Endothelial cell (in vitro differentiated cells): Measurements from ENCODE around the gene ART5. TPM values are rescaled to one million over a fixed set of nuclear protein-coding genes. Genes with fewer than 3 reads are reported as not detected.

Source experiments
- total RNA-seq: library from RNA; stranded (reverse); fragmentation: NEBNext Ultra II Directional; extraction: Animal tissue kit (Norgen Biotek cat#: 25700); gene quantifications from one replicate; pipeline ENCODE4 v1.2.1, GENCODE V29; 2021; ENCODE audit not compliant: unreplicated experiment

The ART5 gene
- total RNA-seq, 1 donor from 2014 or later, result 9.7 TPM

Other genes starting within 250 kb of the ART5 start
- gene ART1, start 3.1 kb upstream of the ART5 start, total RNA-seq, result not detected
- 0.72 TPM for gene CHRNA10, start 29.4 kb upstream of the ART5 start, total RNA-seq
- gene NUP98, start 155.6 kb upstream of the ART5 start, total RNA-seq, result 59.9 TPM
- gene PGAP2, start 166.6 kb upstream of the ART5 start, total RNA-seq, result 22.7 TPM
- 76.5 TPM for gene RHOG, start 199.0 kb upstream of the ART5 start, total RNA-seq
- 35.9 TPM for gene STIM1, start 213.7 kb upstream of the ART5 start, total RNA-seq